Skin of body (tissue), 2 donors: Measurements from ENCODE around the gene FHIT. TPM values are rescaled to one million over a fixed set of nuclear protein-coding genes. Genes with fewer than 3 reads are reported as not detected.

Experiments used
- DNase-seq: peaks from one replicate; lab custom pipeline; 2025; lab: John Stamatoyannopoulos, UW
- total RNA-seq: library from RNA; depleted of rRNA; stranded (reverse); fragments of >200 nt; gene quantifications from one replicate; pipeline ENCODE4 v1.2.3, GENCODE V29; 2014

FHIT gene
- total RNA-seq, 1 donor from 2014 or later: 8.9 TPM

- DNase-seq: peak; percentile 18
These were observed 906.9 kb downstream of the FHIT start for GRCh38 chr3:60344340-60344739.

- no peak for DNase-seq
These were observed 907.4 kb downstream of the FHIT start for GRCh38 chr3:60343831-60344230.

- DNase-seq: peak; percentile 4
These were observed 911.9 kb downstream of the FHIT start for GRCh38 chr3:60339304-60339703.

GRCh38 chr3:60337421-60337820, 913.8 kb downstream of the FHIT start:
- DNase-seq: no peak

- no peak for DNase-seq
These were observed 915.2 kb downstream of the FHIT start for GRCh38 chr3:60336061-60336460.

- no peak for DNase-seq
These were observed 917.5 kb downstream of the FHIT start for GRCh38 chr3:60333710-60334109.

- no peak for DNase-seq
These were observed 921.1 kb downstream of the FHIT start for GRCh38 chr3:60330107-60330506.

- no peak for DNase-seq
These were observed 925.6 kb downstream of the FHIT start for GRCh38 chr3:60325610-60326170.

GRCh38 chr3:60323651-60324050, 927.6 kb downstream of the FHIT start:
- DNase-seq: no peak

GRCh38 chr3:60323180-60323579, 928.1 kb downstream of the FHIT start:
- DNase-seq: no peak

GRCh38 chr3:60322298-60322856, 928.9 kb downstream of the FHIT start:
- no peak for DNase-seq

- no peak for DNase-seq
These were observed 931.9 kb downstream of the FHIT start for GRCh38 chr3:60319179-60319858.

- DNase-seq: peak; percentile 98
These were observed 935.0 kb downstream of the FHIT start for GRCh38 chr3:60316121-60316797.

GRCh38 chr3:60313951-60314461, 937.2 kb downstream of the FHIT start:
- peak; percentile 22 for DNase-seq

GRCh38 chr3:60313231-60313798, 937.9 kb downstream of the FHIT start:
- no peak for DNase-seq

- DNase-seq: no peak
These were observed 941.5 kb downstream of the FHIT start for GRCh38 chr3:60309539-60310268.

GRCh38 chr3:60308808-60309207, 942.4 kb downstream of the FHIT start:
- peak; percentile 61 for DNase-seq

- no peak for DNase-seq
These were observed 943.6 kb downstream of the FHIT start for GRCh38 chr3:60307562-60308199.

GRCh38 chr3:60304112-60304511, 947.1 kb downstream of the FHIT start:
- DNase-seq: no peak

GRCh38 chr3:60303160-60303559, 948.1 kb downstream of the FHIT start:
- DNase-seq: no peak

GRCh38 chr3:60301142-60301541, 950.1 kb downstream of the FHIT start:
- no peak for DNase-seq
